ENCODE measurements around the gene INAFM1.
A peak's percentile ranks its signal among the peaks of the same experiment; 100 is the strongest.

Gene INAFM1

GRCh38 chr19:47274071-47274890 is at the start of gene INAFM1:
INAFM1 (plus strand) TSS chr19:47274885; CDS start chr19:47274920, 35 bp downstream.
- peak; percentile 100 for DNase-seq (ENCODE audit: low read depth)

DNA sequence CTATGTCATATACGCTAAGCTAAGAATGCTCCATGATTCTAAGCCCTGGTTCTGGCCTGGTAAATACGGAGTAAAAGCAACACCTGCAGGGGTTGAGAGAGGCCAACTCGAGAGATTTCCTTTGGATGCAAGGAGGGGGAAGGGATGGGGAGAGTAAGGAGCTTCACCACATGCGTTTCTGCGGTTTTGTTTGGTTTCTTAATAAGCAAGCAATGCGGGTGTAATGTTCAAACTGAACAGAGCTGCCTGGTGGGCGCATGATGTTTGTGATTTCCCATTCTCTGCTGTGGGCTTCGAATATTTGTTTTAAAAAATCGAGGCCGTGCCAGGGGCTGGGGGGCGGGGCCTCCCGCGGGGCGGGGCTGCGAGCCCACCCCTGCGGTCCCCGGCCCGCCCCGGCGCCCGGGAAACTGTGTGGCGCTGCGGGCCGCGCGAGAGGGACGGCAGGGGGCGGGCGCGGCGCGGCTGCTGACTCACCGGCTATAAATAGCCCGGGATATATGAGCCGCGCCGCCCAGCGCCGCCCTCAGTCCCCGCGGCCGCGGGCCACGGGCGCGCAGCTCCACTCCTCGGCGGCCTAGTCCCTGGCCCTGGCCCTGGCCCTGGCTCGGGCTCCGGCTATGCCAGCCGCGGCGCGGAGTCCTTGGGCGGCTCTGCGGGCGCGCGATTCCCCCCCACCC is 48.8 kb upstream of the INAFM1 start:
- peak; percentile 80 for DNase-seq (ENCODE audit: low read depth)

DNA sequence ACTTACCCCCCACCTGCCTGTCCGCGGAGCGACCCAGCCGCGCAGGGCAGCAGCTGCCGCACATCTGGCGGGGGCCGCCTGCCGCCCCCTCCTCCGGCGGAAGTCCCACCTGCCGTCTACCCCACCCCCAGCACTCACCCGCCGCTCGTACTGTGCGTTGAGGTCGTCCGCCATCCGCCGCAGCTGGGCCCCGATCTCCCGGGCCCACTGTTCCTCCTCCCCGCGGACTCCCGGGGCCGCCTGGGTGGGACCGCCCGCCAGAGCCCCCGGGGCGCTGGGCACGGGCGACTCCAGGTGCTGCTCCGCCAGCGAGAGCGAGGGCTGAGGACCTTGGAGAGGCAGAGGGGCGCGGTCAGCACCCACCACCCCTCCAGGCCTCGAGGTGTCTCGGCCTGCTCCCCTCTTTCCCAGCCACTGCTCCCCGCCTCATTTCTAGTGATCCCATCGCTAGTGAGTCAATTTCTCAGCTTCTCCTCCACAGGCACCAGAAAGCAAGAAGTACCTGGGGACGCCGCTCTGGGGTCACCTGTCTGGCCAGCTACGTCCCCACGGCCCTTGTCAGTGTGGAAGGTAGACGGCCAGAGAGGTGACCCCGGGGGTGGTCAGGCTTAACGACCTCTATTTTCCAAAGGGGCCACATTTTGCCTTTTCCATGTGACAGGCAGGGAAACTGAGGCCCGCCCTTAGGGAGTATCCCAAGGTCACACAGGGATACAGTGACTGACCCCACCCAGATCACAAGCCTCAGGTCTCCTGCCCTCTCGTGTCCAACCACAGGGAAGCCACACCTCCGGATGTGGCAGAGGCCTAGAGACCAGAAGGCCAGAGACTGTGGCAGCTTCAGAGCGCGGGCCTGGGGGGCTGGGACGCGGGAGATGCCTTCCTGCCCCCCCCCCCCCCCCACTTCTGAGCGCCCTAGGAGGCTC is 48.0 kb upstream of the INAFM1 start:
- no peak for DNase-seq (ENCODE audit: low read depth)

- DNase-seq (ENCODE audit: low read depth) = no peak
Observed at GRCh38 chr19:47227352-47228167, 47.1 kb upstream of the INAFM1 start.

DNA sequence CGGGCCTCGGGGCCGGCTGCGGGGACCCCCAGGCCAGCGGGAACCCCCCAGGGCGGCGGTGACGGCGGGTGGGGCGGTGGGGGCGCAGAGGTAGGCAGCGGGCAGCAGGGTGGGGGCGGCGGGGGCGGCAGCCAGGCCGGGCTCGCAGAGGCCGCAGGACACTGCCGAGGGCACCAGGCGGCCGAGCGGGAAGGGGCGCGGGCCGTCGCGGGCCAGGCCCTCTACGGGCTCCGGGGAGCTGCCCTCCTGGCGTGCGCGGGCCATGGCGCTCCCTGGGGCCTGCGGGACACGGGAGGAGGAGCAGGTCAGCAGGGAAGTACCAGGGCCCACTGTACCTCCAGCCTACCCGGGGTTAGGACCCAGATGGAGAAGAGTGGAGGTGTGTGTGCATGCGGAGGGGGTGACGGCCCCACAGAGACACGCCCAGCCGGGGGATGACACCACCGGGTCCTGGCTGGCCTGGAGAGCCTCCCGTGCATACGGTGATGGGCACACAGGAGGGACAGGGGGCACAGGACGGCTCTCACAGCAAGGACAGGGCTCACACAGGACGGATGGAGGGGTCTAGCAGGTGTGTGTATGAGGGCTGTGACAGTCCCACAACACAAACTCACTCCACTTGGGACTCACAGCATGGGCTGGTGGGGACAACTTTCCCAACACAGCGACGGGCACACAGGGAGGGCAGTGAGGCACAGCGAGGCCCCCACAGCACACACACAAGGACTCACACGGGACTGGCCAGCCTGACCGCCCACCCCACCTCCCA is 46.3 kb upstream of the INAFM1 start:
- DNase-seq (ENCODE audit: low read depth) = peak; percentile 25

DNA sequence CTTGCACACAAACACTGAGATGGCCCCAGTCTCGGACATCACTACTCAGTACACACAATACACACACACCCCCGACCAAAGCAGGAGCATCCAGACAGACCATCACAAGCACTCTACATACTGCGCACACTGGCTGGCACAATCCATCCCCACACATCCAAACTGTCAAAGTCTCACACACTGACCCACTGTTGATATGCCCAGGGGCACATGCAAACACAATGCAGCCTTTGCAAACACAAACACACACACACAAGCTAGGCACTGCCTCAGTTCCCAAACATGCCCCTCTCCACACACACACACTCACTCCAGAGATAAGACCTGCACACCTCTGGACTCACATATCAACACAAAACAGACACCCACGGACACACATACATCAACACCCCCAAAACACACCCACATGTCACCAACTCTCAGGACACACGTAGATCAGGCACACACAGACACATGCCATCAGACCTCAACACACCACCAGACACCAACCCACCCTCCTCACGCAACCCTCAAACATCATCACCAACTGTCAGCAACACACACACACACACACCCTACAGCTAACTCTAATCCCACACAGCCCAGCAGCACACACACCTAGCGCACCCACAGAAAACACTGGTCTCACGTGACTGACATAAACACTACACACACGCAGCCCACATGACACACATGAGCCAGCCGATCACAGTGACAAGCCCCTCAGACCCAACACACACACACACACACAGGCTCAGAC is 45.6 kb upstream of the INAFM1 start:
- peak; percentile 20 for DNase-seq (ENCODE audit: low read depth)

DNA sequence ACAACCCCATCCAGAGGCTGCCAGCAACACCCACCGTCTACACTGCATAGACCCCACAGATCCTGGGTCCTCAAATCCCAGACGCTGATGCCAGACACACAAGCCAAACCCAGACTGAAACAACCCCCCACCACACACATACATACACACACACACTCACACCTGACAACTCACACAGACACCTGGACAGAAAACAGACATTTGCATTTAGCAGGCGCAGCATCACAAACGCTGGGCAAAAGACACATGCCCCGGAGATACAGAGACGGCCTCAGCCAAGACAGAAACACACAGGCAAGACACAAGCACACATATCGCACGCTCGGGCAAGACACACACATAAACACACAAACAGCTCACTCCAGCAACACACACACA is 45.0 kb upstream of the INAFM1 start:
- no peak for DNase-seq (ENCODE audit: low read depth)

- peak; percentile 82 for DNase-seq (ENCODE audit: low read depth)
Observed at GRCh38 chr19:47230054-47230920, 44.4 kb upstream of the INAFM1 start.

GRCh38 chr19:47230921-47231214 is 43.8 kb upstream of the INAFM1 start, which contains the start of gene BBC3:
BBC3 (minus strand) TSS chr19:47231199; CDS start chr19:47228431, 2,768 bp downstream.
- no peak for DNase-seq (ENCODE audit: low read depth)

GRCh38 chr19:47231215-47232054 is 43.2 kb upstream of the INAFM1 start:
- peak; percentile 88 for DNase-seq (ENCODE audit: low read depth)

DNA sequence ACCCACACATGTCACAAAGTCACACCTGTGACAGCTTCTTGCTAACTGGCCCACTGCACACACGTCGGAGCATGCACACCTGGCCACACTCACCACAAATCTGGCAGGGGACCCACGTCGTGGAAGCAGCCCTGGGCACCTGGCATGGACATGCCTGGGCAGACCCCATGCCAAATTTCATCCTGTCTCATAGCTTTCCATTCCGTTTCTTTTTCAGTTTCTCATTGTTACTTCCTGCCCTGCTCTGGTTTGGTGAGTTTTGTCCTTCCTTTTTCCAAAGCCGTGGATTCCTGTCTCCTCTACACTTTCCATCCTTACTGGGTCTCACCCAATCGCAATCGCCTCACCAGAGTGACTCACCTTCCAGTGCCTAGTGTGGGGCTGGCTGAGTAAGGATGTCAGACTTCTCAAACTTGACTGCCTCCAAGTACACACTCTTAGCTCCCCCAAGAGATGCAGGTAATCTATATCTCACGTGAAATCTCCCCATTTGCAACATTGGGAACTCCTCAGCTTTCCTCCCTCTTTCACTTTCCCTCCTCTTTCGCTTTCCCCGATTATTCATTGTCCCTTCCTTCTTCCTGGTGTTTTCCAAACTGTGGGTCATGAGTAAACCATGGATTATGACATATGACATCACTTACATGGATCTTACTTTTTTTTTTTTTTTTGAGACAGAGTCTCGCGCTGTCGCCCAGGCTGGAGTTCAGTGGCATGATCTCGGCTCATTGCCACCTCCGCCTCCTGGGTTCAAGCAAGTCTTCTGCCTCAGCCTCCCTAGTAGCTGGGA is 42.1 kb upstream of the INAFM1 start:
- DNase-seq (ENCODE audit: low read depth) = no peak

GRCh38 chr19:47236072-47236675 is 38.5 kb upstream of the INAFM1 start:
- DNase-seq (ENCODE audit: low read depth) = no peak

DNA sequence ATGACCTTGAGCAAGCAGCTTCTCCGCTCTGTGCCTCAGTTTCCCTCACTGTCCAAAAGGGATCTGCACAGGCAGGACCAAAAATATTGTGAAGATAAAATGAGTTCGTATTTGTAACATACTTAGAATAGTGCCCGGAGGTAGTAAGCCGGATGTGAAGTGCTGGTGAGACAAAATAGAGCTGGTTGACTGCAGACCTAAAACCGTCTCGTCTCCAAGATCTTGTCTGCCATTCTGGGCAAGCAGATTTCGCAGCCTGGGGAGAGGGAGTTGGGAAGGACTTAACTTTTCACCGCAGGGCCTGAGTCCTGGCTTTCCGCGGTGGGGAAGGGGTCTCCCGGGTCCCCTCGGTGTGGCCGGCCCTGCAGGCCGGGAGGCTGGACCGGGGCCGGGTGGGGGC is 35.5 kb upstream of the INAFM1 start:
- no peak for DNase-seq (ENCODE audit: low read depth)

- DNase-seq (ENCODE audit: low read depth) = peak; percentile 40
Observed at GRCh38 chr19:47239610-47240296, 34.9 kb upstream of the INAFM1 start.

- no peak for DNase-seq (ENCODE audit: low read depth)
Observed at GRCh38 chr19:47240556-47240955, 34.1 kb upstream of the INAFM1 start.

Data from activated gamma-delta T cell treated with anti-CD3 and anti-CD28 coated beads, Interleukin-2, amount 50 U/mL, for 16 hours (primary cell).